Stimulated activated CD8-positive, alpha-beta memory T cell treated with anti-CD3 and anti-CD28 coated beads, Interleukin-2, amount 100 ng/mL, for 48 hours (primary cell): ENCODE data around the gene SRCAP.
A peak's percentile ranks its signal among the peaks of the same experiment; 100 is the strongest.

Experiments
- DNase-seq, 2 donors: peaks; one replicate each; pipeline ENCODE4 v3.0.0-alpha.2; 2020; ENCODE audit warnings: low read depth in 2 of 2

Gene SRCAP

GRCh38 chr16:30698816-30699614, at the start of gene SRCAP:
TSS of gene SRCAP (plus strand) at chr16:30699171. CDS start at chr16:30700825, 1,654 bp downstream.
- peak; percentile 81 to 90 for DNase-seq

DNA sequence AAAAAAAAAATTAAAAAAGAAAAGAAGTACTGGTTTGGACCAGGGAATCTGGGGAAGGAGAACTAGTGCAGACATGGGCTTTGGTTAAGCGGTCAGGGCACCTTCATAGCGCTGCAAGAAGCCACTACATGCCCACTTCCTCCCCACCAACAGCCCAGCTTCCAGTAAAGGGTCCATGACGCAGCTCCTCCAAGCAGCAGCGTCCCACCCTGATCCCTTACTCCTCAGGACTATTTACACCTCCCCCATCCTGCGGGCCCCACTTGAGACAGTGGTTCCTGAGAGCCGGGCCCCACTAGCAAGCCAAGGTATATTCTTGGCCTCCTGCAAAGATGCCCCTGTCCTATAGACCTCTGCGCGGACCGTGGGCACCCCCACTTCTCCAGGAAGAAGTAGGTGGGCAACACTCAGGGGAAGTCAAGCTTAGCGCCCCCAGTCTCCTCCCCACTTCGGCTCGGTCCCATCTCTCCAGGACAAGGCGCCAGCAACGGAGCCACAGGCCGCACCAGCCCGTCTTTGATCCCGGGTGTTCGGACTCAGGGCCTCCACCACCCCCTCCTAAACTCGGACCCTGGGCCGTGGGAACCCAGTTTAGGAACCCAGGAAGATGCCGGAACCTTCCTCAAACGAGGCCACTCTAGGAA, 49.1 kb upstream of the SRCAP start:
- DNase-seq = peak in 1 of 2 donors; percentile 19

GRCh38 chr16:30650369-30651123, 48.4 kb upstream of the SRCAP start, which contains the start of gene PRR14:
TSS of gene PRR14 (plus strand) at chr16:30650960. CDS start at chr16:30651646, 686 bp downstream.
- peak; percentile 95 to 98 for DNase-seq

DNA sequence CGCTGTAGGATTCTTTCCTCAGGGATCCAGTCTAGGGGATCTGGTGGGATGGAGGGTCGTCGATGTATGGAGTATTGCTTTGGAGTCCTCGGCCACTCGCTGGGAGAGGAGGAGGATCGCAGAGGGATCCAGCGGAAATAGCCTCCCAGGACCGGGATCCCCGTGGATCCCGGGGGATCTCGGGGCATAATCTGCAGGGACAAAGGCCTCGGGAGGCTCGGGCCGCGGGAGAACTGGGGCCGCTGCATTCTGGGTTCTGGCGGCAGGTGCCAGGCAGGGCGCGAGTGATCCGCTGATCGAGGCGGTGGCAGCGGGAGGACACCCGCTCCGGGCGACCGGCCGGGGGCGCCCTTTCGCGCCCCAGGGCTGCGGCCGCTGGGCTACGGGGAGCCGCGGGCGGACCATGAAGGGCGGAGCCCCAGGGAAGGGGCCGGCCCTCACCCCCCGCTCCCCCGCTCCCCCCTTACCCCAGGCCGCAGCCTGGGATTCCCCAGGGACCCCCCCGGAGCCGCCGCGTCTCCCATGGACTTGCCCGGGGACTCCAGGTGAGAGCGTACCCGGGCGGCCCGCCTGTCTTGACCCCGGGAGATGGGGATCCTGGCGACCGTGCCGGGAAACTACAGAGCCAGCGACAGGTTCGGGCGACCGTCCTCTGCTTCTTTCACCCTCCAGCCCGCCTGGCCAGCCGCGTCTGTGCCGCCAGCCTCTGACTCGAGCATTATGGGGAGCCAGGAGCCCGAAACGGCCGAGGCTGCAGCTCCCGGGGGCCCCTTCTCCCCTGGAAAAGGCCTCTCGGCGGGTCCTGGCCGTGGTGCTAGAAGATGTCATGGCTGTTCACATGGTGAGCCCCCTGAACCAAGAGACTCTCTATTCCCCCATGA, 47.6 kb upstream of the SRCAP start:
- peak; percentile 68 to 75 for DNase-seq

- DNase-seq = no peak
Measured at GRCh38 chr16:30652005-30652296, 47.0 kb upstream of the SRCAP start.

- no peak for DNase-seq
Measured at GRCh38 chr16:30652718-30653117, 46.3 kb upstream of the SRCAP start.

DNA sequence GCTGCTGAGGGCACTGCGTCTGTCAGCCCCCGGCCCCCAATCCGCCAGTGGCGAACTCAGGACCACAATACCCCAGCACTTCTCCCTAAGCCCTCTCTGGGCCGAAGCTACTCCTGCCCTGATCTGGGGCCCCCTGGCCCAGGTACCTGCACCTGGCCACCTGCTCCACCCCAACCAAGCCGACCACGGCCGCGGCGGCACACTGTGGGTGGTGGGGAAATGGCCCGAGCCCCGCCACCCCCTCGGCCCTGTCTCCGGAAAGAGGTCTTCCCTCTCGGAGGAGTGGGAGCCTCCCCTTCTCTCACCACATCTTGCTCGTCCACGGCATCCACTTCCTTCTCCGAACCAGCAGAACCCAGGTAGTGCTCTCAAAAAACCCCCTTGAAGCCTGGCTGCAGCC, 44.1 kb upstream of the SRCAP start:
- DNase-seq = no peak

DNA sequence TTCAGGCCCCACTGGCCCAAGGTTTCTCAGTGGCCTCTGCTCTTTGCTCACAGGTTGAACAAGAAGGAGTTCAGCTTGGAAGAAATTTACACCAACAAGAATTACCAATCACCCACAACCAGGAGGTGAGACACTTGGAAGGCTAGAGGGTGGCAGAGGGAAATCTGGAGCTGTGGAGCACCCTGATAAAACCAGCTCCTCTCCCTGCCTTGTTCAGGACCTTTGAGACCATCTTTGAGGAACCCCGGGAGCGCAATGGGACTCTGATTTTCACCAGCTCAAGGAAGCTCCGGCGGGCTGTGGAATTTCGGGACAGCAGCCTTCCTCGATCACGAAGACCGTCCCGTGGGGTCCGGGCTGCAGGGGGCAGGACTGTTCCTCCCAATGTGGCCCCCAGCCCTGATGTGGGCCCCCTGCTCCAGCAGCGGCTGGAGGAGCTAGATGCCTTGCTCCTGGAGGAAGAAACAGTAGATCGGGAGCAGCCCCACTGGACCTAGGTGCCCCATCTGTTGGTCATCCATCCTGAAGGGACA, 43.1 kb upstream of the SRCAP start:
- no peak for DNase-seq

- no peak for DNase-seq
Measured at GRCh38 chr16:30656388-30656787, 42.6 kb upstream of the SRCAP start.

GRCh38 chr16:30656974-30657865, 41.8 kb upstream of the SRCAP start:
- no peak for DNase-seq

DNA sequence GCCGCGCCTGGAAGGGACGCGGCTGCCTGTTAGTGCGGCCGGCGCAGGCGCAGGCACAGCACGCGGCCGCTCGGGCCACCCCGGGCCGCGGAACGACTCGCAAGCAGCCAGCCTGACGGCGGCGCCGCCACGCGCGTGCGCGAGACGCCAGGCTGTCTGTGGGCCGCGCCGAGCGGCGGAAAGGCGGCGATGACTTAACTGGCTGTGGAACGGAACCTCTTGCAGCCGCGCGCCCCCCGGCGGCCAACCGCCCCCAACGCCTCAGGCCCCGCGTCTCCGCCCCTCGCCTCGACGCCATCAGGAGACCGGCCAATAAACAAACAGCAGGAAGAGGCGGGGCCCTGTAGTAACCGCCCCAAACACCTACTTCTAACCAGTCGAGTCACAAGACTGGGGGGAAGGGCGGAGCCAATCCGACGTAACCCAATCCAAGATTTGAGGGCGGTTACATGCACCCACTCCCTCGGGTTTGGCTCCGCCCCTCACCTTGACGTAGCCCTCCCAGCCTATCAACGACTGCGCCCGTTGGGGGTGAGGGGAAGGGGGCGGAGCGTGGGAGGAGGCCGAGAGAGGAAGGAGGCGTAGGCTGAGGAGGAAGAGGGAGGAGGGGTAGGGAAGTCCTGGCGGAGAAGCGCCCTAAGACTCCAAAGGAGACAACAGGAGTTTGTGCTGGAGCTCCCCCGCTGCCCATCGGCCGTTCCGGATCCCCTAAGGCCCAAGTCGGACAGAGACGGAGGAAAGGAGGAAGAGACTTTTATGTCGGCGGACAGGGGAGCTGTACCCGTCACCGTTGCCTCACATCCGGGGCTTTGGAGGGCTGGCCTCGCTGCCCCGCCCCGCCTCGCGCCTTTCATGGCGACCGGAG, 40.9 kb upstream of the SRCAP start, which contains the start of gene FBRS:
FBRS (plus strand) TSS at position 566 of the 865 bp plus-strand sequence. CDS start 1,088 bp downstream, outside the sequence.
- peak; percentile 100 for DNase-seq

- peak in 1 of 2 donors; percentile 93 for DNase-seq
Measured at GRCh38 chr16:30658731-30659506, 40.1 kb upstream of the SRCAP start.

GRCh38 chr16:30659507-30660423, 39.2 kb upstream of the SRCAP start:
- peak; percentile 34 to 40 for DNase-seq

DNA sequence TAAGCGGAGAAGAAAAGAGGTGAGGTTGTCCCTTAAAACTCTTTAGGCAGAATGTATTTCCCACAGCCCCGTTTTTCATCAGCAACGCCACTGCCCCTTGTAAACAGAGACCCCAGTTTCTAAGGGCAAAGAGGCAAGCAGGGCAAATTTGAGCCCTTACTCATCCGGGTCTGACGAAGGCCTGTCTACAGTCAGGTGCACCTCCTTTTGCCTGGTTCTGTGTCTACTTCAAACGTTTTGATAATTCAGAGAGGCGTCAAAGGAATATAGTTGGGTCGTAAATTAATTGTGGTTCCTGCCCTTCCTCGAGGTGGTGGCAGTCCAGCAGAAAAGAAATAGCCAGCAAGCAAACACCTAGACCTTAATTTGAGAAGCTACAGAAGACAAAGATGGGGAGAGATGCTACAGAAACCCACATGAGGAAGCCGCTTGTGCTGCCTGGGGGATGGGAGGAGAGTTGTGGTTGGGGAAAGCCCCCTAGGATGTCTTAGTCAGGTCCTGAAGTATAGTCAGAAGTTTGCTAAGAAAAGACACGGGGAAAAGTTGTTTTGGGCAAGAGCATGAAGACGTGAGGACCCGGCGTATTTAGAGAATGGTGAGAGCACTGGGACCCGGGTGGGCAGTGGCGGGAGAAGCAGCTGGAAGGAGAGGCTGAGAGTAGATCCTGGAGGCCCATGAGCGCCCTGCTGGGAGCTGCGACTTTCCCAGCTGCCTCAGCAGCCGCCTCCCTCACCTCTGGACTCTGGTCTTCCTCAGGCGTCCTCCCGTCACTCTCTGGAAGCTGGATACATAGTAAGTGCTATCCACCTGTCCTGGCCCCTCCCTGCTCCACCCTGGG, 38.3 kb upstream of the SRCAP start:
- peak; percentile 66 to 73 for DNase-seq

DNA sequence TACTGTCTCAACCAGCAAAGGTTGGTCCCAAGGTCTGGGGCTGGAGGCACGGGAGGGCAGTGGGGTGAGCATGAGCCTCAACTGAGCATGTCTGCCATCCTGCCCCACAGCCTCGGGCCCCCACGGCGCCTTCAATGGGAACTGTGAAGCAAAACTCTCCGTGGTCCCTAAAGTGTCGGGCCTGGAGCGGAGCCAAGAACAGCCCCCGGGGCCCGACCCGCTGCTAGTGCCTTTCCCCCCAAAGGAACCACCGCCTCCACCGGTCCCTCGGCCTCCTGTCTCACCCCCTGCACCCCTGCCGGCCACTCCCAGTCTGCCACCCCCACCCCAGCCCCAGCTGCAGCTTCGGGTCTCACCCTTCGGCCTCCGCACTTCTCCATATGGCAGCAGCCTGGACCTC, 36.5 kb upstream of the SRCAP start:
- no peak for DNase-seq

- no peak for DNase-seq
Measured at GRCh38 chr16:30663038-30663437, 35.9 kb upstream of the SRCAP start.
